ENCODE results near the gene JAKMIP1.

Gene JAKMIP1

DNA sequence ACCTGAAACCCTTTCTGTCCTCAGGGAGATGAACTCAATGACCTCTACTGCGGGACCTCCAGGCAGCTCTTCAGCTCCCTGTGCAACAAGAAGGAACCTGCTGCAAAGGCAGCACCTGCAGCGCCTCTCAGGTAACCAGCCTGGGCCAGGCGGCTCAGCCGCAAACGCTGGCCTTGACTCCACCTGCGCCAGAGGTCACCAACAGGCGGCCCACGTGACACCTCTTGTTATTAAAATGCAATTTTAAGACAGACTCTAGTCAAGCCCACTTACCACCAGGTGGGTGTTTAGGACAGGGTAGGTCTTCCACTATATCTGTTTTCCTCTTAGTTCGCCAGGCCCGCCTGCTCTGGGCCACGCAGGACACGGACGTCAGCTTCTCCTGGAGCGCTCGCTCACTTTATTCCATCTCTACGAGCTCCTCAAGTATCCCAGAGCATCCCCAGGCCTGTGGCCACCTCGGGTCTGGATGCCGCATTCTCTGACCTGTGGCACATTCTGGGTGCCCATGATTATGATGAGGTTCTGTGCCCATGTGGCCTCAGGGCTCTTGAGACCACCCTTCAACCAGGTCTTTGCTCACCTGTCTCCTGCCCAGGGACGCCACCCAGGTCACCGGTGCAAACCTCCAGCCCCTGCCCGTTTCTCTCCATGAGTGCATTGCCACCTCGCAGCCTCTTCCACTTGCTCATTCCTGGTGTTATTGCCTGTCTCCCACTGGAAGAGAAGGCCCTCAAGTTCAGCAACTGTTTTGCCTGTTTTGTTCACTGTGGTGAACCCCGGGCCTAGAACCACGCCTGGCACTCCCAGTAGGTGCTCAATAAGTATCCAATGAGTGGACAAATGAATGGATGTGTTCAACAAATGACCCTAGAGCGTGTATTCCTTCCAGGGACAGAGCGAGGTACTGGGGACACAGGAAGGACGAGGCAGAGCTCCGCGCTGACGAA lies 32.8 kb upstream of the JAKMIP1 start:
- POLR2A ChIA-PET: no interaction called here
- TF ChIP-seq ELF4 (IDR thresholded peaks at IDR 0.05) (no peak), FOXA1 (IDR thresholded peaks at IDR 0.05) (no peak), HDGF (IDR thresholded peaks at IDR 0.05; ENCODE audit: borderline replicate concordance) (no peak), ZNF384 (IDR thresholded peaks at IDR 0.05) (no peak), CTBP1 (IDR thresholded peaks at IDR 0.05; ENCODE audit: borderline replicate concordance) (no peak), FOXK2 (IDR thresholded peaks at IDR 0.05) (no peak), SP1 (IDR thresholded peaks at IDR 0.05) (no peak), NFRKB (IDR thresholded peaks at IDR 0.05) (no peak), ARNT (IDR thresholded peaks at IDR 0.05) (no peak), TARDBP (IDR thresholded peaks at IDR 0.05) (no peak), SUZ12 (IDR thresholded peaks at IDR 0.05) (no peak), L3MBTL2 (conservative IDR thresholded peaks at IDR 0.05) (no peak), LEF1 (IDR thresholded peaks at IDR 0.05; ENCODE audit: borderline replicate concordance) (no peak), BHLHE40 (IDR thresholded peaks at IDR 0.05; ENCODE audit: borderline replicate concordance) (no peak), FOXM1 (IDR thresholded peaks at IDR 0.05; ENCODE audit: borderline replicate concordance) (no peak)
- TF ChIP-seq, protein P1, sequence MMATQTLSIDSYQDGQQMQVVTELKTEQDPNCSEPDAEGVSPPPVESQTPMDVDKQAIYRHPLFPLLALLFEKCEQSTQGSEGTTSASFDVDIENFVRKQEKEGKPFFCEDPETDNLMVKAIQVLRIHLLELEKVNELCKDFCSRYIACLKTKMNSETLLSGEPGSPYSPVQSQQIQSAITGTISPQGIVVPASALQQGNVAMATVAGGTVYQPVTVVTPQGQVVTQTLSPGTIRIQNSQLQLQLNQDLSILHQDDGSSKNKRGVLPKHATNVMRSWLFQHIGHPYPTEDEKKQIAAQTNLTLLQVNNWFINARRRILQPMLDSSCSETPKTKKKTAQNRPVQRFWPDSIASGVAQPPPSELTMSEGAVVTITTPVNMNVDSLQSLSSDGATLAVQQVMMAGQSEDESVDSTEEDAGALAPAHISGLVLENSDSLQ (IDR thresholded peaks at IDR 0.05): no peak
- CTCF ChIA-PET: no interaction called here
- DNase-seq (ENCODE audit: extremely low spot score): no peak

- no peak for TF ChIP-seq CTBP1 (IDR thresholded peaks at IDR 0.05; ENCODE audit: borderline replicate concordance)
- no peak for TF ChIP-seq ELF4 (IDR thresholded peaks at IDR 0.05)
- ChIA-PET POLR2A (no interaction called here), CTCF (no interaction called here)
- DNase-seq (ENCODE audit: extremely low spot score): no peak
Measured at GRCh38 chr4:6231663-6232165, 31.4 kb upstream of the JAKMIP1 start.

- ChIA-PET CTCF (no interaction called here), POLR2A (no interaction called here)
- no peak for DNase-seq (ENCODE audit: extremely low spot score)
- TF ChIP-seq ZNF384 (IDR thresholded peaks at IDR 0.05): no peak
- no peak for TF ChIP-seq L3MBTL2 (conservative IDR thresholded peaks at IDR 0.05)
- TF ChIP-seq SUZ12 (IDR thresholded peaks at IDR 0.05): no peak
- no peak for TF ChIP-seq LEF1 (IDR thresholded peaks at IDR 0.05; ENCODE audit: borderline replicate concordance)
- TF ChIP-seq TARDBP (IDR thresholded peaks at IDR 0.05): no peak
- no peak for TF ChIP-seq FOXK2 (IDR thresholded peaks at IDR 0.05)
- no peak for TF ChIP-seq CTBP1 (IDR thresholded peaks at IDR 0.05; ENCODE audit: borderline replicate concordance)
- no peak for TF ChIP-seq FOXA1 (IDR thresholded peaks at IDR 0.05)
- TF ChIP-seq ELF4 (IDR thresholded peaks at IDR 0.05): no peak
Measured at GRCh38 chr4:6230827-6231662, 30.7 kb upstream of the JAKMIP1 start.

DNA sequence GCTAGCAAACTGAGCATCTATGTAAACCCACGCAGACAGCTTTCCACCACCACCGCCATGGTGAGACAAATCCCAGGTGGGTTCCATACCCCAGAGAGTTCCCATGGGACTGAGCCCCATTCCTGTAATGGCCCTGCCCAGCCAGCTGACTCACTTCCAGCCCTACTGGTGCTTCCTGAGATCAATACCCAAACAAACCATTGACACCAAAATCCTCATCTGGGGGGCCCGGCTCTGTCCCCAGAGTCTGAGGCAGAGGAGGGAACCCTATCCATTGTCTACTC lies 30.1 kb upstream of the JAKMIP1 start:
- no peak for TF ChIP-seq SUZ12 (IDR thresholded peaks at IDR 0.05)
- TF ChIP-seq FOXK2 (IDR thresholded peaks at IDR 0.05): no peak
- no peak for TF ChIP-seq HDGF (IDR thresholded peaks at IDR 0.05; ENCODE audit: borderline replicate concordance)
- TF ChIP-seq SP1 (IDR thresholded peaks at IDR 0.05): no peak
- no peak for TF ChIP-seq LEF1 (IDR thresholded peaks at IDR 0.05; ENCODE audit: borderline replicate concordance)
- TF ChIP-seq ZNF384 (IDR thresholded peaks at IDR 0.05): no peak
- TF ChIP-seq ARNT (IDR thresholded peaks at IDR 0.05): no peak
- no peak for TF ChIP-seq ELF4 (IDR thresholded peaks at IDR 0.05)
- TF ChIP-seq, protein P1 (IDR thresholded peaks at IDR 0.05): no peak
- TF ChIP-seq CTBP1 (IDR thresholded peaks at IDR 0.05; ENCODE audit: borderline replicate concordance): no peak
- ChIA-PET CTCF (no interaction called here), POLR2A (no interaction called here)
- DNase-seq (ENCODE audit: extremely low spot score): no peak

GRCh38 chr4:6229671-6230501 lies 29.5 kb upstream of the JAKMIP1 start:
- CTCF ChIA-PET: no interaction called here
- TF ChIP-seq ELF4 (IDR thresholded peaks at IDR 0.05) (no peak), SP1 (IDR thresholded peaks at IDR 0.05) (no peak), HDGF (IDR thresholded peaks at IDR 0.05; ENCODE audit: borderline replicate concordance) (no peak), FOXM1 (IDR thresholded peaks at IDR 0.05; ENCODE audit: borderline replicate concordance) (no peak), L3MBTL2 (conservative IDR thresholded peaks at IDR 0.05) (no peak), FOXK2 (IDR thresholded peaks at IDR 0.05) (no peak), BHLHE40 (IDR thresholded peaks at IDR 0.05; ENCODE audit: borderline replicate concordance) (no peak), ARNT (IDR thresholded peaks at IDR 0.05) (no peak)
- POLR2A ChIA-PET: no interaction called here
- DNase-seq (ENCODE audit: extremely low spot score): no peak

DNA sequence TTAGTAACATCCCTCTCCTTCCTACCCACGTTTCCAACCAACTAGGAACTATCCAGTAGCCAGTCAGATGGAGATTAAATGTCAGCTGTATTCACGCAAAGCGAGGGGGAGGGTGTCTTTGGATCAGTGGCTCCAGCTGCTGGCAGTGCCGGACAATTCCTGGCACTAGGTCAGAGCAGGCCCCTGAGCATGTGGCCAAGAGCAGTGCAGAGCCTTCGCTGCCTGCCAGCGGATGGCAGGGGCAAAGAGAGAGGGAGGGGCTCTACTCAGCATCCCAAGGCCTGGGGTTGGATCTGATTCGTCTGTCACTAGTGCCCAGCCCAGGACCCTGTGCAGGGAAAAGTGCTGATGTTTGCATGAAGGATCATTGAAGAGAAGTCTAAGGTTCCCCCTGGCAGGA lies 28.7 kb upstream of the JAKMIP1 start:
- no peak for TF ChIP-seq FOXA1 (IDR thresholded peaks at IDR 0.05)
- TF ChIP-seq SP1 (IDR thresholded peaks at IDR 0.05): no peak
- no peak for TF ChIP-seq BHLHE40 (IDR thresholded peaks at IDR 0.05; ENCODE audit: borderline replicate concordance)
- TF ChIP-seq, protein P1 (IDR thresholded peaks at IDR 0.05): no peak
- no peak for TF ChIP-seq FOXM1 (IDR thresholded peaks at IDR 0.05; ENCODE audit: borderline replicate concordance)
- no peak for TF ChIP-seq SUZ12 (IDR thresholded peaks at IDR 0.05)
- no peak for TF ChIP-seq L3MBTL2 (conservative IDR thresholded peaks at IDR 0.05)
- TF ChIP-seq ZNF384 (IDR thresholded peaks at IDR 0.05): no peak
- no peak for TF ChIP-seq CTBP1 (IDR thresholded peaks at IDR 0.05; ENCODE audit: borderline replicate concordance)
- no peak for TF ChIP-seq LEF1 (IDR thresholded peaks at IDR 0.05; ENCODE audit: borderline replicate concordance)
- CTCF ChIA-PET: no interaction called here
- DNase-seq (ENCODE audit: extremely low spot score): no peak
- POLR2A ChIA-PET: no interaction called here
